HepG2 (cell line): Measurements from ENCODE around the gene TLR9. TPM values are rescaled to one million over a fixed set of nuclear protein-coding genes. Genes with fewer than 3 reads are reported as not detected.

Experiments
- ATAC-seq: fragments of 200-7000 bp; cut with Tn5 transposase; 3 replicates; pipeline ENCODE4 v1.9.1; 2020; ENCODE audit warnings: mild to moderate bottlenecking, moderate library complexity
- BruUV-seq: library from RNA; stranded (reverse); fragments of 400-500 nt; replicated peaks from 2 replicates; lab custom pipeline; 2021; lab: Mats Ljungman, UMichigan
- CTCF ChIA-PET: fragments of 300-600 bp; formaldehyde crosslinking; extraction: SDS; loops from one replicate; lab custom pipeline; 2021; ENCODE audit warnings: low total read pairs, inconsistent platforms, low intra/inter-chr PET ratio; lab: Yijun Ruan, JAX
- POLR2A ChIA-PET: fragments of 350-600 bp; sonication (Branson Sonifier 250); formaldehyde crosslinking; loops from one replicate; lab custom pipeline; 2020; ENCODE audit warnings: antibody characterized with exemption, inconsistent platforms; lab: Yijun Ruan, JAX
- DNase-seq: peaks from one replicate; pipeline ENCODE4 v3.0.0-alpha.2; 2015; ENCODE audit warnings: low spot score
- FAIRE-seq: peaks from 3 replicates; lab custom pipeline; 2011; peaks lifted over from hg19 to GRCh38; lab: Jason Lieb, UNC
- H2AFZ ChIP-seq: one replicate; pipeline ENCODE4 v1.6.1; 2011; ENCODE audit warnings: low read length, inconsistent platforms
- H3K27ac ChIP-seq: fragments of 300-600 bp; 3 replicates; pipeline ENCODE4 v1.8.0; 2011; ENCODE audit warnings: mixed run types, mild to moderate bottlenecking, mixed read lengths, low read length, inconsistent platforms; ENCODE audit not compliant: insufficient read depth; ENCODE audit errors: extremely low read length
- H3K27me3 ChIP-seq, 2 experiments: fragments of 200-600 bp in 1 of 2; 2 replicates in 1 of 2; 3 replicates in 1 of 2; pipeline versions ENCODE4 v1.6.0 to v1.8.0; 2011; ENCODE audit warnings: low read length in 2 of 2, mild to moderate bottlenecking in 2 of 2, moderate library complexity in 2 of 2, inconsistent platforms in 1 of 2; ENCODE audit not compliant: insufficient read depth in 2 of 2, control insufficient read depth in 1 of 2
- H3K36me3 ChIP-seq, 2 experiments: fragments of 200-600 bp in 1 of 2; replicated peaks in 1 of 2; 2 replicates in 1 of 2; 3 replicates in 1 of 2; pipeline versions ENCODE4 v1.5.1 to v1.8.0; 2011; ENCODE audit warnings: low read length in 2 of 2, inconsistent platforms in 1 of 2; ENCODE audit not compliant: insufficient read depth in 2 of 2, control insufficient read depth in 1 of 2
- H3K4me1 ChIP-seq: 2 replicates; pipeline ENCODE4 v1.5.1; 2012; ENCODE audit warnings: low read length, inconsistent platforms; ENCODE audit not compliant: insufficient read depth
- H3K4me2 ChIP-seq: 2 replicates; pipeline ENCODE4 v1.6.0; 2011; ENCODE audit warnings: low read depth, low read length, inconsistent platforms
- H3K4me3 ChIP-seq, 3 experiments: fragments of 200-600 bp in 1 of 3; sonication (generic), shearing (Covaris generic) in 1 of 3; replicated peaks in 1 of 3; 2 replicates each; pipeline ENCODE4 v1.5.1; 2011 to 2016; ENCODE audit warnings: low read length in 3 of 3, inconsistent platforms in 2 of 3, low read depth in 2 of 3, mild to moderate bottlenecking in 2 of 3, control low read depth in 1 of 3, mixed read lengths in 1 of 3; ENCODE audit not compliant: insufficient read depth in 1 of 3
- H3K79me2 ChIP-seq: one replicate; pipeline ENCODE4 v1.6.1; 2011; ENCODE audit warnings: low read length, inconsistent platforms; ENCODE audit not compliant: insufficient read depth
- H3K9ac ChIP-seq: 2 replicates; pipeline ENCODE4 v1.6.0; 2011; ENCODE audit warnings: mild to moderate bottlenecking, low read depth, low read length, inconsistent platforms; ENCODE audit not compliant: insufficient read depth
- H3K9me3 ChIP-seq: 2 replicates; pipeline ENCODE4 v1.5.1; 2012; ENCODE audit warnings: mild to moderate bottlenecking, low read length
- H4K20me1 ChIP-seq: 2 replicates; pipeline ENCODE4 v1.6.0; 2011; ENCODE audit warnings: inconsistent platforms, mild to moderate bottlenecking, low read length, moderate library complexity; ENCODE audit not compliant: insufficient read depth
- CREB1 ChIP-seq, 2 experiments: fragments of 450-650 bp in 1 of 2; IDR thresholded peaks; 2 replicates each; pipeline ENCODE4 v1.6.1; 2016 to 2017; ENCODE audit warnings: control low read depth in 1 of 2, mild to moderate bottlenecking in 1 of 2, missing compliant biosample characterization in 1 of 2, missing genetic modification characterization in 1 of 2
- KIAA2018 ChIP-seq: sonication (generic); formaldehyde crosslinking; IDR thresholded peaks from 2 replicates; pipeline ENCODE4 v1.5.0; 2020; ENCODE audit warnings: mild to moderate bottlenecking, missing genetic modification reagents, borderline replicate concordance
- MEIS2 ChIP-seq: sonication (generic); formaldehyde crosslinking; IDR thresholded peaks from 2 replicates; pipeline ENCODE4 v1.9.0; 2021; ENCODE audit warnings: mild to moderate bottlenecking, missing genetic modification reagents
- ZNF30 ChIP-seq: sonication (generic); formaldehyde crosslinking; IDR thresholded peaks from 2 replicates; pipeline ENCODE4 v1.5.0; 2020; ENCODE audit warnings: mild to moderate bottlenecking, missing genetic modification reagents
- ZNF350 ChIP-seq: sonication (generic); formaldehyde crosslinking; IDR thresholded peaks from 2 replicates; pipeline ENCODE4 v1.4.0; 2020; ENCODE audit warnings: mild to moderate bottlenecking, low read depth, missing genetic modification reagents, borderline replicate concordance
- ZNF546 ChIP-seq: sonication (generic); formaldehyde crosslinking; conservative IDR thresholded peaks from 2 replicates; pipeline ENCODE4 v1.8.1; 2023; ENCODE audit warnings: mild to moderate bottlenecking, missing genetic modification reagents
- ZNF550 ChIP-seq: sonication (generic); formaldehyde crosslinking; IDR thresholded peaks from 2 replicates; pipeline ENCODE4 v1.4.0; 2020; ENCODE audit warnings: mild to moderate bottlenecking, missing genetic modification reagents, borderline replicate concordance
- ZNF780A ChIP-seq: sonication (generic); formaldehyde crosslinking; IDR thresholded peaks from 2 replicates; pipeline ENCODE4 v1.8.0; 2022; ENCODE audit warnings: mild to moderate bottlenecking, missing genetic modification reagents, moderate library complexity
- WGBS: methylation state at CpG from one replicate; pipeline ENCODE4 v1.1.6; 2017; ENCODE audit warnings: low lambda C conversion rate; 5-methylcytosine and 5-hydroxymethylcytosine counted together
- in situ Hi-C: cut with HindIII; loops from 2 replicates; pipeline ENCODE4 v1.10.0; 2017; ENCODE audit warnings: low pct_unique_long_range_greater_than_20kb; ENCODE audit not compliant: extremely low pct_ligation_motif_present
- intact Hi-C: fragments of 100-400 bp; cut with micrococcal nuclease; formaldehyde crosslinking; loops from one replicate; pipeline ENCODE4 v1.10.0; 2022; ENCODE audit not compliant: unreplicated experiment
- polyA plus RNA-seq, 8 experiments: library from polyadenylated mRNA; depleted of rRNA in 3 of 8; stranded (reverse) in 7 of 8; unstranded in 1 of 8; fragments of >200 nt; fragmentation: Illumina TruSeq in 4 of 8; extraction: Trizol in 4 of 8; gene quantifications; 2 replicates each; pipeline versions ENCODE4 v1.2.1 to v1.2.3, GENCODE V29; 2011 to 2016; ENCODE audit warnings: low read depth in 4 of 8, missing spikeins in 1 of 8, mixed read lengths in 1 of 8; ENCODE audit not compliant: insufficient read depth in 1 of 8
- total RNA-seq, 5 experiments: library from RNA; depleted of rRNA; stranded (reverse); fragments of >200 nt; fragmentation: Illumina TruSeq; extraction: Trizol; gene quantifications; 2 replicates each; pipeline ENCODE4 v1.2.3, GENCODE V29; 2016; ENCODE audit warnings: low read depth in 1 of 5

TLR9 gene
- total and polyA plus RNA-seq, 2 of the 13 experiments (the other 11 are each of a cell fraction or from before 2014, with no cell fraction given): not detected

- TF ChIP-seq ZNF350 (CRISPR knock-in tag) (no peak), MEIS2 (CRISPR knock-in tag) (no peak), ZNF546 (CRISPR knock-in tag) (no peak), ZNF550 (CRISPR knock-in tag) (no peak), ZNF780A (no peak)
Observed at GRCh38 chr3:52185311-52185710, 40.1 kb downstream of the TLR9 start (continued).

GRCh38 chr3:52184690-52185089 is 40.8 kb downstream of the TLR9 start:
- no peak overlapping the region for H3K4me2 ChIP-seq
- ChIA-PET CTCF (no interaction called here), POLR2A (no interaction called here)
- H3K4me1 ChIP-seq: peaks cover 90% of the 10 kb centered on the region
- H3K4me3 ChIP-seq: no peak overlapping the region
- TF ChIP-seq CREB1 (IDR thresholded peaks at IDR 0.05) (peak; percentile 54), CREB1 (CRISPR knock-in tag; IDR thresholded peaks at IDR 0.05) (no peak), ZNF30 (CRISPR knock-in tag) (no peak), KIAA2018 (no peak)
- in situ Hi-C loops (no loop called here), intact Hi-C loops (no loop called here)
- BruUV-seq: no TSS peak
- DNase-seq (no peak), FAIRE-seq (no peak), ATAC-seq (no peak)
- 81% methylated on average over 3 of the region's 8 CpGs for WGBS
- H4K20me1 ChIP-seq: no peaks in the 10 kb centered on the region
- no peaks in the 10 kb centered on the region for H3K36me3 ChIP-seq
- no peaks in the 10 kb centered on the region for H3K27me3 ChIP-seq
- no peak overlapping the region for H3K27ac ChIP-seq
- H3K9me3 ChIP-seq: no peaks in the 10 kb centered on the region
- H3K79me2 ChIP-seq: no peaks in the 10 kb centered on the region
- H3K9ac ChIP-seq: no peak overlapping the region
- H2AFZ ChIP-seq: no peak overlapping the region
